NB4 (cell line): ENCODE data around the gene MDFIC2.
"Not testable (repeated sequence)": the region's sequence is repeated elsewhere in the genome, so short reads cannot be mapped to it uniquely, and the experiment has no call there.

Experiments
- DNase-seq: peaks from one replicate; pipeline ENCODE4 v3.0.0; 2010; ENCODE audit warnings: low read depth
- H3K4me3 ChIP-seq: one replicate; pipeline ENCODE4 v1.5.1; 2011; ENCODE audit warnings: mild to moderate bottlenecking, low read depth, low read length, moderate library complexity
- CTCF ChIP-seq: IDR thresholded peaks from one replicate; pipeline ENCODE4 v1.5.1; 2012; ENCODE audit warnings: low read depth, low read length
- MYC ChIP-seq: IDR thresholded peaks from 2 replicates; pipeline ENCODE4 v1.6.1; 2011; ENCODE audit warnings: low read depth, low read length
- POLR2A ChIP-seq: IDR thresholded peaks from 2 replicates; pipeline ENCODE4 v1.6.1; 2011; ENCODE audit warnings: mild to moderate bottlenecking; ENCODE audit not compliant: insufficient read length; ENCODE audit errors: extremely low read depth
- TF ChIP-seq, protein P1 (sequence below): IDR thresholded peaks from 2 replicates; pipeline ENCODE4 v1.6.1; 2011; ENCODE audit warnings: low read depth, low read length

MDFIC2 gene

GRCh38 chr3:70308760-70309159 lies 3.7 kb downstream of the MDFIC2 start:
- peak; percentile 6 for DNase-seq
- TF ChIP-seq CTCF: no peak
- TF ChIP-seq, protein P1, sequence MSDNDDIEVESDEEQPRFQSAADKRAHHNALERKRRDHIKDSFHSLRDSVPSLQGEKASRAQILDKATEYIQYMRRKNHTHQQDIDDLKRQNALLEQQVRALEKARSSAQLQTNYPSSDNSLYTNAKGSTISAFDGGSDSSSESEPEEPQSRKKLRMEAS: no peak
- TF ChIP-seq MYC: no peak
- no peak for TF ChIP-seq POLR2A
- H3K4me3 ChIP-seq: no peak overlapping the region

GRCh38 chr3:70306736-70307135 lies 5.7 kb downstream of the MDFIC2 start:
- no peak for DNase-seq
- TF ChIP-seq CTCF (no peak), POLR2A (no peak), MYC (no peak)
- TF ChIP-seq, protein P1: no peak
- H3K4me3 ChIP-seq: no peak overlapping the region

DNA sequence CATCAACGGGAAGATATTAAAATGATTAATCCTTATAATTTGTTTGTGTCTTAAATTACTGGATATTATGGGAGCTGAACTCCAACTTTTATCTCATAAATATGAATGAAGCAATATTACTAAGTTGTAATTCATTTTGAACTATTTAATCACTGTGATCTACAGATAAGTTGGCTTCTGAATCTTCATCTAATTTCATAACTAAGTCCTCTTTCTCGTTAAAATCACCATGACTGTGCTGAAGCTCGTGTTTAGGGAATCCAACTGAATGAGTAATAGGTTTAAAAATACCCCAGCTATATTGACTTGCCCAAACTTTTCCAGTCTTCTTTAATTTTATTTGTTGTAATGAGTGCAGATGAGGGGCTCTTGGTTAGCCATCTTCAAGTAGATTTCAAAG lies 14.1 kb downstream of the MDFIC2 start:
- DNase-seq: no peak
- TF ChIP-seq, protein P1: no peak
- no peak for TF ChIP-seq POLR2A
- no peak for TF ChIP-seq MYC
- no peak for TF ChIP-seq CTCF
- H3K4me3 ChIP-seq: no peak overlapping the region

DNA sequence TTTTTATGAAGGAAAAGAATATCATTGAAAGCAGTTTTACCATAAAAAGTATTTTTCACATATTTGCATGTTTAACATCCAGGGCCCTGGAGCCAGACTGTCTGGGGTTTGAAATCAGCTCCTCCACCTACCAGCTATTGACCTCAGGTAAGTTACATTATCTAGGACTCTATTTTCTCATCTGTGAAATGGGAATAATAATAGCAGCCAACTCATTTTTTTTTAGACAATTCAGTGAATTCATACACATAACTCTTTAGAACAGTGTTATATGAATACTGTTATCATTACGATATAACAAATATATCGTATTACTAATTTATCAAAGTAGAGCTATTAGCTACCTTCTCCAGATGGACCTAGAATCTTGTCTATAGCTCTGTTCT lies 21.3 kb downstream of the MDFIC2 start:
- DNase-seq: no peak
- no peak for TF ChIP-seq CTCF
- no peak overlapping the region for H3K4me3 ChIP-seq

- H3K4me3 ChIP-seq, DNase-seq: not testable (repeated sequence)
Measured at GRCh38 chr3:70290431-70291096, 21.9 kb downstream of the MDFIC2 start.

- TF ChIP-seq MYC: no peak
- TF ChIP-seq, protein P1: no peak
- no peak for TF ChIP-seq CTCF
- no peak for TF ChIP-seq POLR2A
- no peak overlapping the region for H3K4me3 ChIP-seq
- DNase-seq: no peak
Measured at GRCh38 chr3:70281663-70282062, 30.8 kb downstream of the MDFIC2 start.
